PC-9 (cell line): ENCODE data around the gene TSC1. TPM values are rescaled to one million over a fixed set of nuclear protein-coding genes. Genes with fewer than 3 reads are reported as not detected.

Source experiments
- BruUV-seq: library from RNA; stranded (reverse); fragments of 400-500 nt; replicated peaks from 2 replicates; lab custom pipeline; 2021; lab: Mats Ljungman, UMichigan
- CTCF ChIA-PET: fragments of 300-600 bp; sonication (Branson Sonifier 250); formaldehyde crosslinking; loops from one replicate; lab custom pipeline; 2022; ENCODE audit warnings: antibody characterized with exemption; lab: Charles Lee
- POLR2A ChIA-PET: fragments of 300-600 bp; sonication (Branson Sonifier 250); formaldehyde crosslinking; loops from one replicate; lab custom pipeline; 2022; ENCODE audit warnings: antibody characterized with exemption; ENCODE audit not compliant: unreplicated experiment; lab: Charles Lee
- DNase-seq, 2 experiments: peaks; one replicate each; pipeline versions ENCODE4 v3.0.0 to v3.0.0-alpha.2; 2015 to 2022; ENCODE audit warnings: mixed read lengths in 1 of 2
- H2AFZ ChIP-seq: fragments of 200-600 bp; sonication (generic); 2 replicates; pipeline ENCODE4 v1.8.1; 2017; ENCODE audit warnings: antibody characterized with exemption
- H3F3A ChIP-seq: fragments of 200-600 bp; sonication (generic); 2 replicates; pipeline ENCODE4 v1.8.1; 2017; ENCODE audit warnings: antibody characterized with exemption, mild to moderate bottlenecking, low read depth; ENCODE audit not compliant: insufficient read depth
- H3K27ac ChIP-seq: fragments of 200-600 bp; sonication (generic); 2 replicates; pipeline ENCODE4 v1.6.1; 2016; ENCODE audit warnings: mixed run types
- H3K27me3 ChIP-seq: fragments of 200-600 bp; sonication (generic); 2 replicates; pipeline ENCODE4 v1.6.1; 2016; ENCODE audit warnings: low read depth, mixed run types; ENCODE audit not compliant: insufficient read depth
- H3K36me3 ChIP-seq: fragments of 200-600 bp; sonication (generic); 2 replicates; pipeline ENCODE4 v1.6.1; 2016; ENCODE audit warnings: low read depth, mixed run types
- H3K4me1 ChIP-seq: fragments of 200-600 bp; sonication (generic); replicated peaks from 2 replicates; pipeline ENCODE4 v1.6.1; 2016; ENCODE audit warnings: mixed run types; ENCODE audit not compliant: insufficient read depth
- H3K4me2 ChIP-seq: fragments of 200-600 bp; sonication (generic); 2 replicates; pipeline ENCODE4 v1.6.1; 2017; ENCODE audit warnings: mixed run types
- H3K4me3 ChIP-seq: fragments of 200-600 bp; sonication (generic); 2 replicates; pipeline ENCODE4 v1.6.1; 2016; ENCODE audit warnings: mixed run types
- H3K79me2 ChIP-seq: fragments of 200-600 bp; sonication (generic); 2 replicates; pipeline ENCODE4 v1.6.1; 2017; ENCODE audit warnings: low read depth, mixed run types
- H3K9me2 ChIP-seq: fragments of 200-600 bp; sonication (generic); 2 replicates; pipeline ENCODE4 v1.8.1; 2017; ENCODE audit warnings: mild to moderate bottlenecking; ENCODE audit not compliant: insufficient read depth
- H3K9me3 ChIP-seq: fragments of 200-600 bp; sonication (generic); 2 replicates; pipeline ENCODE4 v1.8.1; 2016; ENCODE audit warnings: low read depth; ENCODE audit not compliant: insufficient read depth
- H4K20me1 ChIP-seq: fragments of 200-600 bp; sonication (generic); 2 replicates; pipeline ENCODE4 v1.8.1; 2017; ENCODE audit not compliant: insufficient read depth
- CTCF ChIP-seq: fragments of 200-600 bp; sonication (generic); conservative IDR thresholded peaks from 2 replicates; pipeline ENCODE4 v1.6.1; 2017; ENCODE audit warnings: mixed run types, antibody characterized with exemption, mild to moderate bottlenecking, moderate library complexity
- EZH2 ChIP-seq: fragments of 200-600 bp; sonication (generic); IDR thresholded peaks from 2 replicates; pipeline ENCODE4 v1.8.0; 2017; ENCODE audit warnings: antibody characterized with exemption, low read depth
- intact Hi-C: fragments of 100-400 bp; cut with micrococcal nuclease; formaldehyde crosslinking; loops from one replicate; pipeline ENCODE4 v1.10.0; 2022; ENCODE audit not compliant: unreplicated experiment
- total RNA-seq: library from RNA; stranded (reverse); gene quantifications from 2 replicates; pipeline ENCODE4 v1.2.3, GENCODE V29; 2021

Gene TSC1
- total RNA-seq, 1 experiment from 2014 or later, result 61.0 TPM

GRCh38 chr9:132887181-132888120, 57.0 kb downstream of the TSC1 start:
- Histone ChIP-seq H3K27me3 (no peaks in the 10 kb centered on the region), H3K9me3 (no peaks in the 10 kb centered on the region), H3K4me3 (no peak overlapping the region), H3K36me3 (no peaks in the 10 kb centered on the region), H3K9me2 (no peaks in the 10 kb centered on the region), H4K20me1 (no peaks in the 10 kb centered on the region), H2AFZ (no peak overlapping the region), H3K4me1 (no peaks in the 10 kb centered on the region), H3F3A (no peaks in the 10 kb centered on the region), H3K79me2 (no peaks in the 10 kb centered on the region), H3K27ac (no peak overlapping the region), H3K4me2 (no peak overlapping the region)
- POLR2A ChIA-PET, result no interaction called here
- DNase-seq, result no peak
- no TSS peak for BruUV-seq
- intact Hi-C loops, result no loop called here
- no peak for TF ChIP-seq CTCF
- TF ChIP-seq EZH2, result no peak
- CTCF ChIA-PET, result no interaction called here

- no TSS peak for BruUV-seq
Measured at GRCh38 chr9:132886334-132886725, 58.1 kb downstream of the TSC1 start.

GRCh38 chr9:132885720-132886333, 58.6 kb downstream of the TSC1 start:
- no TSS peak for BruUV-seq
- no peaks in the 10 kb centered on the region for H3K27me3 ChIP-seq

More at GRCh38 chr9:132886334-132886725, 58.1 kb downstream of the TSC1 start:
- no peak overlapping the region for H2AFZ ChIP-seq
- H4K20me1 ChIP-seq, result no peaks in the 10 kb centered on the region
- no peaks in the 10 kb centered on the region for H3K79me2 ChIP-seq
- ChIA-PET POLR2A (no interaction called here), CTCF (no interaction called here)
- no peaks in the 10 kb centered on the region for H3K9me3 ChIP-seq
- no peak overlapping the region for H3K27ac ChIP-seq
- intact Hi-C loops, result no loop called here
- TF ChIP-seq EZH2 (no peak), CTCF (no peak)
- no peaks in the 10 kb centered on the region for H3F3A ChIP-seq
- H3K9me2 ChIP-seq, result no peaks in the 10 kb centered on the region
- H3K36me3 ChIP-seq, result no peaks in the 10 kb centered on the region
- no peak overlapping the region for H3K4me3 ChIP-seq
- no peaks in the 10 kb centered on the region for H3K27me3 ChIP-seq
- no peak overlapping the region for H3K4me2 ChIP-seq
- H3K4me1 ChIP-seq, result no peaks in the 10 kb centered on the region
- no peak for DNase-seq

More at GRCh38 chr9:132885720-132886333, 58.6 kb downstream of the TSC1 start:
- Histone ChIP-seq H3K4me3 (no peak overlapping the region), H3K79me2 (no peaks in the 10 kb centered on the region), H3K4me1 (no peaks in the 10 kb centered on the region), H3F3A (0 out of 2 replicates have a peak, but pooled peaks cover under 1% of the 10 kb centered on the region), H3K9me2 (no peaks in the 10 kb centered on the region), H3K4me2 (no peak overlapping the region), H3K36me3 (no peaks in the 10 kb centered on the region), H3K27ac (no peak overlapping the region), H3K9me3 (no peaks in the 10 kb centered on the region), H2AFZ (no peak overlapping the region), H4K20me1 (no peaks in the 10 kb centered on the region)
- no peak for DNase-seq
- intact Hi-C loops, result no loop called here
- POLR2A ChIA-PET, result no interaction called here
- CTCF ChIA-PET, result no interaction called here
- TF ChIP-seq CTCF, result no peak
- TF ChIP-seq EZH2, result no peak
